Aorta (tissue), 5 donors: Measurements from ENCODE around the gene SPOCD1. TPM values are rescaled to one million over a fixed set of nuclear protein-coding genes. Genes with fewer than 3 reads are reported as not detected.
"Not testable (repeated sequence)": the region's sequence is repeated elsewhere in the genome, so short reads cannot be mapped to it uniquely, and the experiment has no call there.

Experiments
- ATAC-seq: fragments of 200-7000 bp; cut with Tn5 transposase; one replicate; pipeline ENCODE4 v1.9.1; 2022; ENCODE audit warnings: moderate library complexity; ENCODE audit not compliant: low FRiP score
- DNase-seq, 2 donors: peaks; one replicate each; pipeline ENCODE4 v3.0.0-alpha.2; 2020
- H3K27ac ChIP-seq, 2 donors: one replicate each; pipeline ENCODE4 v1.5.1; 2013; ENCODE audit warnings: low read length in 2 of 2, mild to moderate bottlenecking in 2 of 2, moderate library complexity in 2 of 2, control low read depth in 1 of 2, inconsistent platforms in 1 of 2, low read depth in 1 of 2
- H3K27me3 ChIP-seq, 2 donors: one replicate each; pipeline ENCODE4 v1.6.1; 2013; ENCODE audit warnings: control low read depth in 1 of 2, low read length in 1 of 2, mild to moderate bottlenecking in 1 of 2, moderate library complexity in 1 of 2; ENCODE audit not compliant: insufficient read depth in 2 of 2, control insufficient read depth in 1 of 2
- H3K36me3 ChIP-seq, 2 donors: one replicate each; pipeline ENCODE4 v1.6.1; 2013; ENCODE audit warnings: control low read depth in 1 of 2, low read length in 1 of 2, mild to moderate bottlenecking in 1 of 2; ENCODE audit not compliant: insufficient read depth in 2 of 2, control insufficient read depth in 1 of 2
- H3K4me1 ChIP-seq, 2 donors: one replicate each; pipeline ENCODE4 v1.6.1; 2013; ENCODE audit warnings: low read length in 2 of 2, control low read depth in 1 of 2, mild to moderate bottlenecking in 1 of 2, moderate library complexity in 1 of 2; ENCODE audit not compliant: insufficient read depth in 2 of 2, control insufficient read depth in 1 of 2
- H3K4me3 ChIP-seq, 2 donors: one replicate each; pipeline ENCODE4 v1.5.1; 2013; ENCODE audit warnings: low read length in 2 of 2, control low read depth in 1 of 2, mild to moderate bottlenecking in 1 of 2
- H3K9me3 ChIP-seq: one replicate; pipeline ENCODE4 v1.6.1; 2013; ENCODE audit warnings: mild to moderate bottlenecking, low read length; ENCODE audit not compliant: control insufficient read depth
- WGBS, 2 donors: extraction: QIAGEN DNeasy Blood & Tissue Kit; methylation state at CpG; one replicate each; pipeline ENCODE4 v1.1.7; 2013; 5-methylcytosine and 5-hydroxymethylcytosine counted together
- intact Hi-C, 2 donors: fragments of 100-400 bp; cut with DNase I; formaldehyde crosslinking; loops; one replicate each; pipeline versions ENCODE4 v1.14.2 to v1.15.0; 2022
- polyA plus RNA-seq, 2 donors: library from polyadenylated mRNA; stranded (reverse); fragments of 200-250 nt; gene quantifications; one replicate each; pipeline ENCODE4 v1.2.3, GENCODE V29; 2013
- total RNA-seq, 2 donors: library from RNA; stranded (reverse); fragmentation: NEBNext Ultra II Directional; extraction: Animal tissue kit (Norgen Biotek cat#: 25700); gene quantifications; one replicate each; pipeline ENCODE4 v1.2.1, GENCODE V29; 2021
- donor health status: healthy with polysubstance abuse.
- donor health status: Bipolar disorder and iron deficiency.
- donor health status: DM: no; HTN: no; CAD: no.
- donor health status: DM: no; HTN: no; CAD: no.
- donor health status: DM: yes; HTN: yes; CAD: no.

SPOCD1 gene
- total and polyA plus RNA-seq, 4 donors = 1.4 to 12.3 (median 6.5) TPM

- H3K27ac ChIP-seq = no peak overlapping the region
- H3K9me3 ChIP-seq = no peaks in the 10 kb centered on the region
- H3K4me1 ChIP-seq = no peaks in the 10 kb centered on the region
- 90 to 92% methylated on average over 3 of the region's 3 CpGs for WGBS, 2 donors
- DNase-seq = no peak
- ATAC-seq = no peak
- H3K36me3 ChIP-seq = no peaks in the 10 kb centered on the region
- no peaks in the 10 kb centered on the region for H3K27me3 ChIP-seq
- intact Hi-C loops = no loop called here
- H3K4me3 ChIP-seq = no peak overlapping the region
Observed at GRCh38 chr1:31822766-31823165, 6.9 kb upstream of the SPOCD1 start.

GRCh38 chr1:31820196-31820595 lies 4.4 kb upstream of the SPOCD1 start:
- H3K27me3 ChIP-seq, H3K36me3 ChIP-seq, intact Hi-C loops, H3K27ac ChIP-seq, DNase-seq, H3K9me3 ChIP-seq, H3K4me1 ChIP-seq, H3K4me3 ChIP-seq, ATAC-seq: not testable (repeated sequence)
- 95 to 96% methylated on average over 7 of the region's 7 CpGs for WGBS, 2 donors

- intact Hi-C loops = loop anchor here in 1 of 2 donors (5.0 kb wide), 1 partner anchor 144 kb away; no protein-coding TSS in a partner anchor
Observed at GRCh38 chr1:31818206-31818605, 2.4 kb upstream of the SPOCD1 start.

GRCh38 chr1:31816947-31817346 lies 1.1 kb upstream of the SPOCD1 start:
- H3K27me3 ChIP-seq, DNase-seq, H3K9me3 ChIP-seq, H3K4me3 ChIP-seq, H3K36me3 ChIP-seq, H3K27ac ChIP-seq, ATAC-seq, H3K4me1 ChIP-seq: not testable (repeated sequence)
- WGBS, 2 donors = 84 to 92% methylated on average over 8 of the region's 8 CpGs
- intact Hi-C loops = loop anchor here in 1 of 2 donors (5.0 kb wide), 1 partner anchor 145 kb away; no protein-coding TSS in a partner anchor

More at GRCh38 chr1:31818206-31818605, 2.4 kb upstream of the SPOCD1 start:
- Histone ChIP-seq H3K4me3 (no peak overlapping the region), H3K27me3 (no peaks in the 10 kb centered on the region), H3K4me1 (no peaks in the 10 kb centered on the region), H3K9me3 (no peaks in the 10 kb centered on the region), H3K27ac (no peak overlapping the region), H3K36me3 (no peaks in the 10 kb centered on the region)
- ATAC-seq (no peak), DNase-seq (no peak)
- 98 to 100% methylated on average over 1 of the region's 1 CpG for WGBS, 2 donors

GRCh38 chr1:31816501-31816900 lies 679 bp upstream of the SPOCD1 start:
- not testable (repeated sequence) for H3K27ac ChIP-seq, H3K36me3 ChIP-seq, H3K9me3 ChIP-seq, H3K4me1 ChIP-seq, H3K4me3 ChIP-seq, DNase-seq, ATAC-seq, H3K27me3 ChIP-seq
- 96 to 99% methylated on average over 3 of the region's 3 CpGs for WGBS, 2 donors
- intact Hi-C loops = loop anchor here in 1 of 2 donors (5.0 kb wide), 1 partner anchor 146 kb away; no protein-coding TSS in a partner anchor

GRCh38 chr1:31815307-31815645 lies 546 bp downstream of the SPOCD1 start:
- Histone ChIP-seq H3K36me3 (no peaks in the 10 kb centered on the region), H3K4me3 (no peak overlapping the region), H3K27ac (no peak overlapping the region), H3K4me1 (no peaks in the 10 kb centered on the region), H3K27me3 (no peaks in the 10 kb centered on the region), H3K9me3 (no peaks in the 10 kb centered on the region)
- DNase-seq = no peak
- 91 to 94% methylated on average over 7 of the region's 7 CpGs for WGBS, 2 donors
- no peak for ATAC-seq
- intact Hi-C loops = loop anchor here in 1 of 2 donors (5.0 kb wide), 1 partner anchor 147 kb away; no protein-coding TSS in a partner anchor

GRCh38 chr1:31814631-31815306 lies 1.1 kb downstream of the SPOCD1 start:
- DNase-seq = no peak
- Histone ChIP-seq H3K4me3 (no peak overlapping the region), H3K9me3 (no peaks in the 10 kb centered on the region), H3K36me3 (no peaks in the 10 kb centered on the region), H3K4me1 (no peaks in the 10 kb centered on the region), H3K27me3 (no peaks in the 10 kb centered on the region), H3K27ac (no peak overlapping the region)
- ATAC-seq = no peak
- intact Hi-C loops = loop anchor here (5.0 kb wide), 1 partner anchor 148 kb away; no protein-coding TSS in a partner anchor
- whole genome bisulfite sequencing, 2 donors = 88 to 97% methylated on average over 10 of the region's 10 CpGs

GRCh38 chr1:31814041-31814511 lies 1.7 kb downstream of the SPOCD1 start:
- no peak for ATAC-seq
- no peaks in the 10 kb centered on the region for H3K36me3 ChIP-seq
- 79 to 87% methylated on average over 11 of the region's 11 CpGs for WGBS, 2 donors
- no peak overlapping the region for H3K4me3 ChIP-seq
- H3K27me3 ChIP-seq = no peaks in the 10 kb centered on the region
- no peaks in the 10 kb centered on the region for H3K9me3 ChIP-seq
- DNase-seq = no peak
- no peaks in the 10 kb centered on the region for H3K4me1 ChIP-seq
- H3K27ac ChIP-seq = no peak overlapping the region
- intact Hi-C loops = loop anchor here in 1 of 2 donors (5.0 kb wide), 1 partner anchor 148 kb away; no protein-coding TSS in a partner anchor
